Esophagus squamous epithelium (tissue), 5 donors: Measurements from ENCODE around the gene SLC12A4. TPM values are rescaled to one million over a fixed set of nuclear protein-coding genes. Genes with fewer than 3 reads are reported as not detected.
A peak's percentile ranks its signal among the peaks of the same experiment; 100 is the strongest.

Experiments used
- DNase-seq: peaks from one replicate; lab custom pipeline; 2025; lab: John Stamatoyannopoulos, UW
- H3K27ac ChIP-seq, 4 donors: fragments of 200-600 bp; sonication (generic); one replicate each; pipeline ENCODE4 v1.5.1; 2016 to 2019; ENCODE audit warnings: mild to moderate bottlenecking in 1 of 4
- H3K27me3 ChIP-seq, 4 donors: fragments of 200-600 bp; sonication (generic); 1 replicate in 3 of 4; 2 replicates in 1 of 4; pipeline versions ENCODE4 v1.5.1 to v1.6.0; 2017 to 2021; ENCODE audit warnings: antibody characterized with exemption in 1 of 4
- H3K36me3 ChIP-seq, 3 donors: fragments of 200-600 bp; sonication (generic); one replicate each; pipeline ENCODE4 v1.5.1; 2016 to 2019
- H3K4me1 ChIP-seq, 3 donors: fragments of 200-600 bp; sonication (generic); one replicate each; pipeline ENCODE4 v1.5.1; 2017 to 2019
- H3K4me3 ChIP-seq, 4 donors: fragments of 200-600 bp; sonication (generic); 1 replicate in 3 of 4; 2 replicates in 1 of 4; pipeline ENCODE4 v1.5.1; 2016 to 2019; ENCODE audit warnings: mild to moderate bottlenecking in 2 of 4, moderate library complexity in 1 of 4
- H3K9me3 ChIP-seq, 3 donors: fragments of 200-600 bp; sonication (generic); one replicate each; pipeline ENCODE4 v1.5.1; 2016 to 2019
- POLR2A ChIP-seq, 4 donors: fragments of 450-650 bp; IDR thresholded peaks; one replicate each; pipeline ENCODE4 v1.6.1; 2017; ENCODE audit warnings: antibody characterized with exemption in 4 of 4, mild to moderate bottlenecking in 4 of 4, moderate library complexity in 3 of 4
- whole genome bisulfite sequencing, 2 donors: methylation state at CpG; one replicate each; pipeline ENCODE4 v1.1.5; 2018; 5-methylcytosine and 5-hydroxymethylcytosine counted together
- intact Hi-C: fragments of 100-400 bp; cut with DNase I; formaldehyde crosslinking; loops from one replicate; pipeline ENCODE4 v1.15.0; 2022
- total RNA-seq, 4 donors: library from RNA; depleted of rRNA; stranded (reverse); fragments of >200 nt; gene quantifications; one replicate each; pipeline ENCODE4 v1.1.0, GENCODE V29; 2016
- TF ChIP-seq, protein P1 (sequence below), 6 experiments: fragments of 450-650 bp in 4 of 6; fragments of 200-600 bp in 2 of 6; sonication (generic) in 2 of 6; IDR thresholded peaks; one replicate each; pipeline ENCODE4 v1.5.1; 2016 to 2019; ENCODE audit warnings: antibody characterized with exemption in 6 of 6, mild to moderate bottlenecking in 4 of 6, moderate library complexity in 4 of 6
- donor health status: DM: yes; HTN: yes; CAD: no.

SLC12A4 gene
- total RNA-seq, 4 donors from 2014 or later = 7.4 to 29.8 (median 18.2) TPM

DNA sequence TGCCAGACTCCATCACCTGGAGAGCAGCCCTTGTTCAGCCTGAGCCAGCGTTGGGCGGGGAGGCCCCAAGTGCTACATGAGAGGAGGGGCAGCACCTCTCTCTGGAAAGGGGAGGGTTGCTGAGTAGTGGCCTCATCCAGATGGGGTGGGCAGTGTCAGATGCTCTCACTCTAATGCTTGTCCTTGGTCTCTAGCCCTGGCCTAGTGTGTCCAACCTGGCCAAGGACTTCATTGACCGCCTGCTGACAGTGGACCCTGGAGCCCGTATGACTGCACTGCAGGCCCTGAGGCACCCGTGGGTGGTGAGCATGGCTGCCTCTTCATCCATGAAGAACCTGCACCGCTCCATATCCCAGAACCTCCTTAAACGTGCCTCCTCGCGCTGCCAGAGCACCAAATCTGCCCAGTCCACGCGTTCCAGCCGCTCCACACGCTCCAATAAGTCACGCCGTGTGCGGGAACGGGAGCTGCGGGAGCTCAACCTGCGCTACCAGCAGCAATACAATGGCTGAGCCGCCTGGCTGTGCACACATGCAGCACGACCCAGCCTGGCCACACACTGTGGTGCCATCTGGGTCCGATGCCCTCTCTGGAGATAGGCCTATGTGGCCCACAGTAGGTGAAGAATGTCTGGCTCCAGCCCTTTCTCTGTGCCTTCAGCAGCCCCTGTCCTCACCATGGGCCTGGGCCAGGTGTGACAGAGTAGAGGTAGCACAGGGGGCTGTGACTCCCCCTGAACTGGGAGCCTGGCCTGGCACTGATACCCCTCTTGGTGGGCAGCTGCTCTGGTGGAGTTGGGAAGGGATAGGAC lies 41.1 kb downstream of the SLC12A4 start:
- intact Hi-C loops = loop anchor here (5.0 kb wide), 1 partner anchor 110 kb away; no protein-coding TSS in a partner anchor
- DNase-seq = no peak
- 90 to 94% methylated on average over 3 to 20 of the region's 22 CpGs for WGBS, 2 donors
- H3K4me3 ChIP-seq = no peak overlapping the region
- TF ChIP-seq, protein P1, sequence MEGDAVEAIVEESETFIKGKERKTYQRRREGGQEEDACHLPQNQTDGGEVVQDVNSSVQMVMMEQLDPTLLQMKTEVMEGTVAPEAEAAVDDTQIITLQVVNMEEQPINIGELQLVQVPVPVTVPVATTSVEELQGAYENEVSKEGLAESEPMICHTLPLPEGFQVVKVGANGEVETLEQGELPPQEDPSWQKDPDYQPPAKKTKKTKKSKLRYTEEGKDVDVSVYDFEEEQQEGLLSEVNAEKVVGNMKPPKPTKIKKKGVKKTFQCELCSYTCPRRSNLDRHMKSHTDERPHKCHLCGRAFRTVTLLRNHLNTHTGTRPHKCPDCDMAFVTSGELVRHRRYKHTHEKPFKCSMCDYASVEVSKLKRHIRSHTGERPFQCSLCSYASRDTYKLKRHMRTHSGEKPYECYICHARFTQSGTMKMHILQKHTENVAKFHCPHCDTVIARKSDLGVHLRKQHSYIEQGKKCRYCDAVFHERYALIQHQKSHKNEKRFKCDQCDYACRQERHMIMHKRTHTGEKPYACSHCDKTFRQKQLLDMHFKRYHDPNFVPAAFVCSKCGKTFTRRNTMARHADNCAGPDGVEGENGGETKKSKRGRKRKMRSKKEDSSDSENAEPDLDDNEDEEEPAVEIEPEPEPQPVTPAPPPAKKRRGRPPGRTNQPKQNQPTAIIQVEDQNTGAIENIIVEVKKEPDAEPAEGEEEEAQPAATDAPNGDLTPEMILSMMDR (IDR thresholded peaks at IDR 0.05) = no peak
- no peak for TF ChIP-seq POLR2A (IDR thresholded peaks at IDR 0.05)
- no peaks in the 10 kb centered on the region for H3K9me3 ChIP-seq
- H3K4me1 ChIP-seq = peaks cover 3 to 46% (median 13%) of the 10 kb centered on the region in 3 donors
- peak overlapping the region in 1 of 4 donors; percentile 33 for H3K27ac ChIP-seq
- H3K27me3 ChIP-seq = no peaks in the 10 kb centered on the region
- H3K36me3 ChIP-seq = peaks cover 4 to 72% (median 15%) of the 10 kb centered on the region in 3 donors

DNA sequence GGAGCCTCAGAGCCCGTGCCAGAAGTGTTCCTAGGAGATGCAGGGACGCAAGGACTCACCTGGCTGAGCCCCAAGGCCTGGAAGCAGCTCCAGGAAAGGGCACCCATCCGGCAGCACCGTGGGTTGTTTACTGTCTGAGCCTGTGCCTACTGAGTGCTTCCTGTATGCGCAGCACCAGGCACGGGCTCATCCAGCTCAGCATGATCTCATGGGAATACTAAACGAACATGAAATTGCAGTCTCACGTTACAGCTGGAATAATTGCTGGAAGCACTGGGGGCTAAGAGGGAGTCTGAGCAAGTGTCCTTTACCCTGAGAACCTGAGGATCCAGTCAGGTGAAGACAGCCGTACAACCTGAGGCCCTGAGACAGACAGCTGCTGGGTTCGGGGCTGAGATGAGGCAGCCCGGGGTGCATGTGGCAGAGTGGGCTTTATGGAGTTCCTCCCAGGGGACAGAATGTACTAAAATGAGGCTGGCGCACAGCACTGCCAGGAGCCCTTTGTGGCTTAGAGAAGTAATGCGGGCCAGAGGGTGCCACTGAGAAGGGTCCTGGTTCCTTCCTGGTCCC lies 42.2 kb downstream of the SLC12A4 start:
- intact Hi-C loops = loop anchor here (5.0 kb wide), 1 partner anchor 109 kb away; no protein-coding TSS in a partner anchor
- H3K27ac ChIP-seq = peak overlapping the region in 2 of 4 donors; percentile 33 to 40
- WGBS, 2 donors = 38 to 50% methylated on average over 8 to 9 of the region's 13 CpGs
- no peak for DNase-seq
- H3K4me1 ChIP-seq = peaks cover 3 to 55% (median 16%) of the 10 kb centered on the region in 3 donors
- peaks cover 4 to 61% (median 15%) of the 10 kb centered on the region in 3 donors for H3K36me3 ChIP-seq
- no peak for TF ChIP-seq POLR2A (IDR thresholded peaks at IDR 0.05)
- TF ChIP-seq, protein P1 (IDR thresholded peaks at IDR 0.05) = peak in 1 of 6 experiments; percentile 27
- H3K9me3 ChIP-seq = no peaks in the 10 kb centered on the region
- H3K4me3 ChIP-seq = no peak overlapping the region
- no peaks in the 10 kb centered on the region for H3K27me3 ChIP-seq

DNA sequence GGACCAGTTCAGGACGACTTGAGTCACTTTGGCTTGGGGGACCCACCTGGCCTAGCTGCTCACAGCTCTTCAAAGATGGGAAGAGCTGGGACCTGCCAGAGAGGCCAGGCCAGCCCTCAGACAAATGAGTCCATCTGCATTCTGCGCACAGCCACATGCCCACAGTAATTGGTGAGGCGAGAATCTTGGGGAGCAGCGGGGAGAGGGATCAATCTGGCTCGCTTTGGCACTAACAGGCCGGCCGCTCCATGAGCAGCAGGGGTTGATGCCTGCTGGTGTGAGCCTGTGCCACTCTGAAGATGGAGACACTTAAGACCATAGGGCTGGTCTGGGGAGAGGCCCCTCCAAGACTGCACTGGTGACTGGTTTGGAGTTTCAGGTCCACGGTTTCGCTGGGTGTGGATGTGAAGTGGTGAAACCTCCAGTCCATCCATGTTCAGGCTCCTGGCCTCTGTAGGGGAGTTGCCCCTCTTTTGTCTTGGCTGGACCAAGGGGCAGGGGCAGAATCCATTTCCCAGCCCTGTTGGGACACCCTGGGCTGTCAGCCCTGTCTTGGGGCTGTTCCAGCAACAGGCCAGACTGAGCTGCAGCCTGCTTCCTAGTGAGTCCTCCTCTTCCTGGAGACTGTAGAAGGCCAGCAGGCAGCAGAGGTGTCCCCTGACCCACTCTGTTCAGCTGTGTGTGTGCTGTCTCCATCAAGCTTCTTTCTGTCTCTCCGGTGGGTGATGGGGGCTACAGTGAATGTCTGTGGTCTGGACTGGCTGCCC lies 44.1 kb downstream of the SLC12A4 start:
- H3K36me3 ChIP-seq = peaks cover 0 to 49% (median 15%) of the 10 kb centered on the region in 3 donors
- H3K27ac ChIP-seq = no peak overlapping the region
- TF ChIP-seq, protein P1 (IDR thresholded peaks at IDR 0.05) = no peak
- no peak for TF ChIP-seq POLR2A (IDR thresholded peaks at IDR 0.05)
- no peaks in the 10 kb centered on the region for H3K27me3 ChIP-seq
- peaks cover 9 to 70% (median 16%) of the 10 kb centered on the region in 3 donors for H3K4me1 ChIP-seq
- WGBS, 2 donors = 44 to 80% methylated on average over 1 to 2 of the region's 10 CpGs
- intact Hi-C loops = loop anchor here (5.0 kb wide), 1 partner anchor 42 kb away; the partner anchor contains the start of gene NRN1L
- no peaks in the 10 kb centered on the region for H3K9me3 ChIP-seq
- no peak for DNase-seq
- H3K4me3 ChIP-seq = no peak overlapping the region

DNA sequence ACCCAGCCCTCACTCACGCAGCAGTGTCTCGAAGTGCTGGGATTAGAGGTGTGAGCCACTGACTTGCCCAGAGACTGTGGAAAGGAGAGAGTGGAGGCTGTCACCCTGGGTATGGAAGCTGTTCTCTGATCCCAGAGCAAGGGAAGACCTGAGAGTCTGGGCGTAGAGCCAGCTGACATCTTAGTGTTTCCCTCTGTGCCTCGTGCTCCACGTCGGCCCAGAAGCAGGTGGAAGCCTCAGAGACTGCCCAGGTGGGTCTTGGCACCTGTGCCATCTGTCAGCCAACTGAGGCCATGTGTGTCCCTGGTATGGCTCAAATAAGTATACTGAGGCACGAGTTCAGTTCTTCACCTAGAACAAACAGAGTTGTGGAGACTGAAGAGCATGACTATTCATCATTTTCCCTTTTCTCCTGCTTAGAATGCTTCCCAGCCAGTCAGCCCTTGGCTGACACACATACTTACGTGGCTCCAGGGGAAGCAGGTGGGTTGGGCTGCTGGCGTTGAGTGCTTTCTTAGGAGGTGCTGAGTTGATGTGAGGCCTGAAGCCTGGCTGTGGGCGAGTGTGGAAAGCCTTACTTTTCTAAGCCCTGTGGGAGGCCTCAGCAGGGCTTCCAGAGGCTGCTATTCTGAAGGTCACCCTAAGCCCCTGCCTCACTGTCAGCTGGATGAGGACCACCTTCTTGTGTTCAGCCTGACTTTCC lies 44.9 kb downstream of the SLC12A4 start:
- 46 to 70% methylated on average over 2 to 8 of the region's 10 CpGs for WGBS, 2 donors
- intact Hi-C loops = loop anchor here (5.0 kb wide), 1 partner anchor 41 kb away; the partner anchor contains the start of gene NRN1L
- Histone ChIP-seq H3K9me3 (no peaks in the 10 kb centered on the region), H3K27me3 (no peaks in the 10 kb centered on the region), H3K36me3 (peaks cover 0 to 49% (median 13%) of the 10 kb centered on the region in 3 donors), H3K4me1 (peaks cover 9 to 75% (median 16%) of the 10 kb centered on the region in 3 donors), H3K4me3 (no peak overlapping the region), H3K27ac (peak overlapping the region in 2 of 4 donors; percentile 6 to 32)
- TF ChIP-seq, protein P1 (IDR thresholded peaks at IDR 0.05) = no peak
- TF ChIP-seq POLR2A (IDR thresholded peaks at IDR 0.05) = no peak
- DNase-seq = no peak
